ENCODE results near the gene OR7D4. TPM values are rescaled to one million over a fixed set of nuclear protein-coding genes. Genes with fewer than 3 reads are reported as not detected.

OR7D4 gene
- total and polyA plus RNA-seq, 4 donors = not detected

- H3K4me1 ChIP-seq (ENCODE audit: control insufficient read depth in 1 of 2, insufficient read depth in 2 of 2, low read length in 2 of 2) = no peaks in the 10 kb centered on the region
- intact Hi-C loops (cut with DNase I) = no loop called here
- H3K4me3 ChIP-seq (ENCODE audit: low read length in 2 of 2) = no peak overlapping the region
- no peaks in the 10 kb centered on the region for H3K36me3 ChIP-seq (ENCODE audit: control insufficient read depth in 1 of 2, insufficient read depth in 2 of 2, low read length in 1 of 2)
- ATAC-seq (ENCODE audit: low FRiP score) (no peak), DNase-seq (no peak)
- no peak overlapping the region for H3K27ac ChIP-seq (ENCODE audit: low read depth in 1 of 2, low read length in 2 of 2)
- H3K27me3 ChIP-seq (ENCODE audit: control insufficient read depth in 1 of 2, insufficient read depth in 2 of 2, low read length in 1 of 2) = no peaks in the 10 kb centered on the region
- no peaks in the 10 kb centered on the region for H3K9me3 ChIP-seq (ENCODE audit: control insufficient read depth, low read length)
- WGBS, 2 donors = 91 to 97% methylated on average over 5 of the region's 5 CpGs
These were observed 44.1 kb downstream of the OR7D4 start for GRCh38 chr19:9175326-9175725.

GRCh38 chr19:9171393-9171991 is 47.9 kb downstream of the OR7D4 start:
- Histone ChIP-seq H3K9me3 (ENCODE audit: control insufficient read depth, low read length) (peaks cover 1% of the 10 kb centered on the region), H3K27me3 (ENCODE audit: control insufficient read depth in 1 of 2, insufficient read depth in 2 of 2, low read length in 1 of 2) (no peaks in the 10 kb centered on the region), H3K36me3 (ENCODE audit: control insufficient read depth in 1 of 2, insufficient read depth in 2 of 2, low read length in 1 of 2) (no peaks in the 10 kb centered on the region), H3K4me3 (ENCODE audit: low read length in 2 of 2) (no peak overlapping the region), H3K27ac (ENCODE audit: low read depth in 1 of 2, low read length in 2 of 2) (no peak overlapping the region), H3K4me1 (ENCODE audit: control insufficient read depth in 1 of 2, insufficient read depth in 2 of 2, low read length in 2 of 2) (no peaks in the 10 kb centered on the region)
- intact Hi-C loops (cut with DNase I) = no loop called here
- no peak for ATAC-seq (ENCODE audit: low FRiP score)
- DNase-seq = no peak
- 73 to 80% methylated on average over 6 of the region's 6 CpGs for WGBS, 2 donors

DNA sequence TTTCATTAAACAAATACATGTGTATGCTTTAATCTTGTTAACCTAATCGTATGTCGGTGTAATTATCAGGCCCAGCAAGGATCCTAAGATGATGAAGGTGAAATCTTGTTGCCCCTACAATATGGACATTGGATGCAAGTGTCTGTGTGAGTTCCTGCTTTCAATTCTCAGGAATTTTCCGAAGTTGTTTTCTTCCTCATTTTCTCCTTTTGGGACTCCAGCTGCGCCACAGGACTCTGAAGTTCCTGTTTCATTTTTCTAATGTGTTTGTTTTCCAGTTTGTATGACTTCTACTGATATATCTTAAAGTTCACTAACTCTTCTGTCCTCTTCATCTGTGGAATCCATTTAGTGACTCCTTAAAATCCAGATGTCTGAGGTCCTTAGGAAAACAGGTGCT is 52.5 kb downstream of the OR7D4 start:
- Histone ChIP-seq H3K9me3 (ENCODE audit: control insufficient read depth, low read length) (peaks cover 2% of the 10 kb centered on the region), H3K27ac (ENCODE audit: low read depth in 1 of 2, low read length in 2 of 2) (no peak overlapping the region), H3K4me1 (ENCODE audit: control insufficient read depth in 1 of 2, insufficient read depth in 2 of 2, low read length in 2 of 2) (no peaks in the 10 kb centered on the region), H3K4me3 (ENCODE audit: low read length in 2 of 2) (no peak overlapping the region), H3K36me3 (ENCODE audit: control insufficient read depth in 1 of 2, insufficient read depth in 2 of 2, low read length in 1 of 2) (peaks cover 2 to 20% of the 10 kb centered on the region in 2 donors), H3K27me3 (ENCODE audit: control insufficient read depth in 1 of 2, insufficient read depth in 2 of 2, low read length in 1 of 2) (no peaks in the 10 kb centered on the region)
- ATAC-seq (ENCODE audit: low FRiP score) (no peak), DNase-seq (no peak)
- 91 to 95% methylated on average over 4 of the region's 4 CpGs for WGBS, 2 donors
- intact Hi-C loops (cut with DNase I) = no loop called here

DNA sequence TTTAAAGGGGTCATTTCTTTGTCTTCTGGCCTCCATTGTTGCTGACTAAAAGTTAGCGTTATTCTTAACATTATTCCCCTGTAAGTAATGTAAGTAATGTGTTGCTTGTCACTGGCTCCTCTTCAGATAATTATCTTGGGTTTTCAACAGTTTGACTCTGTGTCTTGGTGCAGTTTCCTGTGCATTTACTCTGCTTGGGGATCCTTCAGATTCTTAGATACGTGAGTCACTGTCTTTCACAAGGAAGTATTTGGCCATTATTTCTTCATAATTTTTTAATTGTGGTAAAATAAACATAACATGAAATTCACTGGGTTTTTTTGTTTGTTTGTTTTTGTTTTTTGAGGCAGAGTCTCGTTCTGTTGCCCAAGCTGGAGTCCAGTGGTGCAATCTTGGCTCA is 54.1 kb downstream of the OR7D4 start:
- peaks cover 12 to 29% of the 10 kb centered on the region in 2 donors for H3K36me3 ChIP-seq (ENCODE audit: control insufficient read depth in 1 of 2, insufficient read depth in 2 of 2, low read length in 1 of 2)
- no peak overlapping the region for H3K4me3 ChIP-seq (ENCODE audit: low read length in 2 of 2)
- ATAC-seq (ENCODE audit: low FRiP score) = no peak
- no peak overlapping the region for H3K27ac ChIP-seq (ENCODE audit: low read depth in 1 of 2, low read length in 2 of 2)
- H3K27me3 ChIP-seq (ENCODE audit: control insufficient read depth in 1 of 2, insufficient read depth in 2 of 2, low read length in 1 of 2) = no peaks in the 10 kb centered on the region
- DNase-seq = no peak
- H3K9me3 ChIP-seq (ENCODE audit: control insufficient read depth, low read length) = peaks cover 13% of the 10 kb centered on the region
- H3K4me1 ChIP-seq (ENCODE audit: control insufficient read depth in 1 of 2, insufficient read depth in 2 of 2, low read length in 2 of 2) = no peaks in the 10 kb centered on the region
- intact Hi-C loops (cut with DNase I) = no loop called here
- WGBS, 2 donors = 92 to 94% methylated on average over 3 of the region's 3 CpGs

GRCh38 chr19:9161427-9161826 is 58.0 kb downstream of the OR7D4 start:
- WGBS, 2 donors = 98 to 99% methylated on average over 12 of the region's 12 CpGs
- intact Hi-C loops (cut with DNase I) = no loop called here

More at GRCh38 chr19:9161427-9161826, 58.0 kb downstream of the OR7D4 start:
- no peak for DNase-seq
- ATAC-seq (ENCODE audit: low FRiP score) = no peak
- H3K9me3 ChIP-seq (ENCODE audit: control insufficient read depth, low read length) = peaks cover 23% of the 10 kb centered on the region
- no peak overlapping the region for H3K27ac ChIP-seq (ENCODE audit: low read depth in 1 of 2, low read length in 2 of 2)
- H3K4me3 ChIP-seq (ENCODE audit: low read length in 2 of 2) = no peak overlapping the region
- peaks cover 32 to 54% of the 10 kb centered on the region in 2 donors for H3K36me3 ChIP-seq (ENCODE audit: control insufficient read depth in 1 of 2, insufficient read depth in 2 of 2, low read length in 1 of 2)
- no peaks in the 10 kb centered on the region for H3K27me3 ChIP-seq (ENCODE audit: control insufficient read depth in 1 of 2, insufficient read depth in 2 of 2, low read length in 1 of 2)
- H3K4me1 ChIP-seq (ENCODE audit: control insufficient read depth in 1 of 2, insufficient read depth in 2 of 2, low read length in 2 of 2) = no peaks in the 10 kb centered on the region

Other genes starting within 250 kb of the OR7D4 start
- gene MUC16, start 209.2 kb downstream of the OR7D4 start, total RNA-seq = under 1 TPM; 0.03 to 0.45 TPM
- gene MUC16, start 209.2 kb downstream of the OR7D4 start, polyA plus RNA-seq = not detected
- gene OR1M1, start 132.5 kb downstream of the OR7D4 start, total RNA-seq = not detected
- gene OR1M1, start 132.5 kb downstream of the OR7D4 start, polyA plus RNA-seq = not detected
- not detected for gene OR7G2, start 112.1 kb downstream of the OR7D4 start, total RNA-seq
- not detected for gene OR7G2, start 112.1 kb downstream of the OR7D4 start, polyA plus RNA-seq
- not detected for gene OR7G1, start 103.8 kb downstream of the OR7D4 start, total RNA-seq
- not detected for gene OR7G1, start 103.8 kb downstream of the OR7D4 start, polyA plus RNA-seq
- gene OR7G3, start 92.6 kb downstream of the OR7D4 start, total RNA-seq = not detected
- not detected for gene OR7G3, start 92.6 kb downstream of the OR7D4 start, polyA plus RNA-seq
- gene ZNF317, start 79.2 kb downstream of the OR7D4 start, total RNA-seq = 10 to 100 TPM; 22.6 to 24.6 TPM
- 10 to 100 TPM; 14.9 to 16.5 TPM for gene ZNF317, start 79.2 kb downstream of the OR7D4 start, polyA plus RNA-seq
- gene OR7D2, start 40.6 kb downstream of the OR7D4 start, total RNA-seq = not detected
- gene OR7D2, start 40.6 kb downstream of the OR7D4 start, polyA plus RNA-seq = not detected
- not detected for gene OR7E24, start 31.3 kb upstream of the OR7D4 start, total RNA-seq
- gene OR7E24, start 31.3 kb upstream of the OR7D4 start, polyA plus RNA-seq = not detected
- 10 to 100 TPM; 12.1 to 12.4 TPM for gene ZNF699, start 90.2 kb upstream of the OR7D4 start, total RNA-seq
- gene ZNF699, start 90.2 kb upstream of the OR7D4 start, polyA plus RNA-seq = 1 to 10 TPM; 1.6 to 2.5 TPM
- gene ZNF559, start 104.6 kb upstream of the OR7D4 start, total RNA-seq = 10 to 100 TPM; 15.4 to 31.1 TPM
- gene ZNF559, start 104.6 kb upstream of the OR7D4 start, polyA plus RNA-seq = 10 to 100 TPM in 1 of 2 donors, 1 to 10 TPM in 1; 8.1 to 19.4 TPM
- gene ZNF177, start 143.4 kb upstream of the OR7D4 start, total RNA-seq = 1 to 10 TPM; 2.0 to 3.6 TPM
- gene ZNF177, start 143.4 kb upstream of the OR7D4 start, polyA plus RNA-seq = 1 to 10 TPM in 1 of 2 donors, not detected in 1; 5.1 TPM
- 10 to 100 TPM; 28.2 to 35.1 TPM for gene ZNF266, start 216.0 kb upstream of the OR7D4 start, total RNA-seq
- 10 to 100 TPM in 1 of 2 donors, 1 to 10 TPM in 1; 4.4 to 48.3 TPM for gene ZNF266, start 216.0 kb upstream of the OR7D4 start, polyA plus RNA-seq